Spleen (tissue), 11 donors: ENCODE results near the gene SERPINA9. TPM values are rescaled to one million over a fixed set of nuclear protein-coding genes. Genes with fewer than 3 reads are reported as not detected.

ENCODE experiments used
- DNase-seq: peaks from one replicate; pipeline ENCODE4 v3.0.0-alpha.2; 2020
- H3K27ac ChIP-seq, 8 donors: fragments of 200-600 bp; sonication (generic) in 7 of 8; 1 replicate in 4 of 8; 2 replicates in 4 of 8; pipeline versions ENCODE4 v1.5.0 to v1.8.0; 2016 to 2021; ENCODE audit warnings: inconsistent platforms in 4 of 8, mild to moderate bottlenecking in 4 of 8, moderate library complexity in 1 of 8
- H3K27me3 ChIP-seq, 7 donors: fragments of 200-600 bp; sonication (generic) in 6 of 7; replicated peaks in 1 of 7; 1 replicate in 4 of 7; 2 replicates in 3 of 7; pipeline versions ENCODE4 v1.5.0 to v1.8.0; 2016 to 2021; ENCODE audit warnings: inconsistent platforms in 3 of 7, mild to moderate bottlenecking in 1 of 7
- H3K36me3 ChIP-seq, 6 donors: fragments of 200-600 bp; sonication (generic) in 5 of 6; 1 replicate in 4 of 6; 2 replicates in 2 of 6; pipeline versions ENCODE4 v1.5.0 to v1.8.0; 2016 to 2021; ENCODE audit warnings: inconsistent platforms in 2 of 6
- H3K4me1 ChIP-seq, 6 donors: fragments of 200-600 bp; sonication (generic) in 5 of 6; 1 replicate in 3 of 6; 2 replicates in 3 of 6; pipeline versions ENCODE4 v1.5.0 to v1.8.0; 2016 to 2021; ENCODE audit warnings: inconsistent platforms in 3 of 6
- H3K4me3 ChIP-seq, 8 donors: fragments of 200-600 bp; sonication (generic) in 7 of 8; 1 replicate in 4 of 8; 2 replicates in 4 of 8; pipeline versions ENCODE4 v1.5.0 to v1.8.0; 2016 to 2021; ENCODE audit warnings: inconsistent platforms in 4 of 8, mild to moderate bottlenecking in 4 of 8, moderate library complexity in 2 of 8
- H3K9me3 ChIP-seq, 8 donors: fragments of 200-600 bp; sonication (generic) in 7 of 8; 1 replicate in 4 of 8; 2 replicates in 4 of 8; pipeline versions ENCODE4 v1.5.0 to v1.8.0; 2016 to 2021; ENCODE audit warnings: inconsistent platforms in 4 of 8
- POLR2A ChIP-seq, 3 donors: fragments of 450-650 bp; IDR thresholded peaks; one replicate each; pipeline ENCODE4 v1.5.1; 2017; ENCODE audit warnings: antibody characterized with exemption in 3 of 3, mild to moderate bottlenecking in 1 of 3
- POLR2AphosphoS5 ChIP-seq, 3 donors: sonication (generic); formaldehyde crosslinking; IDR thresholded peaks; one replicate each; pipeline ENCODE4 v1.5.1; 2017; ENCODE audit warnings: antibody characterized with exemption in 3 of 3
- WGBS, 5 donors: extraction: QIAGEN DNeasy Blood & Tissue Kit in 3 of 5; methylation state at CpG; one replicate each; pipeline versions ENCODE4 v1.1.5 to v1.1.7; 2013 to 2018; 5-methylcytosine and 5-hydroxymethylcytosine counted together
- intact Hi-C: fragments of 100-400 bp; cut with DNase I; formaldehyde crosslinking; loops from one replicate; pipeline ENCODE4 v1.15.0; 2023; ENCODE audit warnings: low total_unique reads
- polyA plus RNA-seq, 3 donors: library from polyadenylated mRNA; stranded (reverse); fragments of 200-250 nt; gene quantifications; one replicate each; pipeline ENCODE4 v1.2.1, GENCODE V29; 2013
- total RNA-seq, 7 donors: library from RNA; depleted of rRNA in 3 of 7; stranded (reverse); fragments of >200 nt in 3 of 7; fragmentation: NEBNext Ultra II Directional in 4 of 7; extraction: Animal tissue kit (Norgen Biotek cat#: 25700) in 4 of 7; gene quantifications; one replicate each; pipeline versions ENCODE4 v1.1.0 to v1.2.1, GENCODE V29; 2016 to 2021
- TF ChIP-seq, protein P1 (sequence below), 11 experiments: fragments of 200-600 bp in 7 of 11; fragments of 450-650 bp in 4 of 11; sonication (generic) in 4 of 11; IDR thresholded peaks in 8 of 11; conservative IDR thresholded peaks in 3 of 11; 1 replicate in 7 of 11; 2 replicates in 4 of 11; pipeline versions ENCODE4 v1.4.0 to v1.8.0; 2016 to 2021; ENCODE audit warnings: antibody characterized with exemption in 11 of 11, inconsistent platforms in 4 of 11, mild to moderate bottlenecking in 1 of 11
- donor health status: healthy with polysubstance abuse.
- donor health status: DM: no; HTN: no; CAD: no; lungs with moderate emphysema.
- donor health status: DM: no; HTN: no; CAD: no.
- donor health status: Bipolar disorder and iron deficiency.
- donor health status: healthy.
- donor health status: DM: no; HTN: no; CAD: no.
- donor health status: DM: yes; HTN: yes; CAD: no.

SERPINA9 gene
- total and polyA plus RNA-seq, 10 donors: 0.10 to 8.9 (median 0.65) TPM; not detected in 7

DNA sequence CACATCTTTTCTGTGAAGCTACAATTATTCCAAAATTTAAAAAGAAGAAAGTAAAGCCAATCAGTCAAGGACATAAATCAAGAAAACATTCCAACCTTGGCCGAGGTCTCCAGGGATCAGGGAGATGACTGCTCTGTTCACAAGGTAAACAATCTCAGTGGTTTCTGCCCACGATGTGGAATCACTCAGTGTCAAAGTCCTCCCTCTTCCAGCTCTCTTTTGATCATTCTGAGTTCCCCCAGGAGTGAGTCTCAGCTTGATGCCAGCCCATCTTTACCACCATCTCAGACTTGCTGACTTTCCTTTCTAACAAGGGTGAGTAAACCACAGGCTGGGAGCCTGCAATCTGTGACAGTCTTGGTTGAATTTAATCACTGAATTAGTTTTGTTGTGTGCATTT is 4.8 kb upstream of the SERPINA9 start:
- no peak for DNase-seq

DNA sequence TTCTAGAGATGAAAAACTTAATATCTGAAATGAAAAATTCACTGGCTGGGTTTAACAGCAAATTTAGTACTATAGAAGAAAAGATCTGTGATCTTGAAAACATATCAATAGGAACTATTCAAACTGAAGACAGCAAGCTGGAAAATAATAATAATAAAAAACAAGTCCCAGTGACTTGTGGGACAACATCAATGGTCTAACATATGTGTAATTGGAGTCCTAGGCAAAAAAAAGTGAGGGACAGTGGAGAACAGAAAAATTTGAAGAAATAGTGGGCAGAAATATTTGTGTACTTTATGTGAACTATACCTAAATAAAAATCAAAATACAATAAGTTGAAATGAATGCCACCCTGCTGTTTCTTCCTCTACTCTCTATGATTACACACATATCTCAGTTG is 2.4 kb upstream of the SERPINA9 start:
- no peak for DNase-seq
- no peak for TF ChIP-seq POLR2AphosphoS5 (IDR thresholded peaks at IDR 0.05)
- no peak for TF ChIP-seq POLR2A (IDR thresholded peaks at IDR 0.05)
- TF ChIP-seq, protein P1, sequence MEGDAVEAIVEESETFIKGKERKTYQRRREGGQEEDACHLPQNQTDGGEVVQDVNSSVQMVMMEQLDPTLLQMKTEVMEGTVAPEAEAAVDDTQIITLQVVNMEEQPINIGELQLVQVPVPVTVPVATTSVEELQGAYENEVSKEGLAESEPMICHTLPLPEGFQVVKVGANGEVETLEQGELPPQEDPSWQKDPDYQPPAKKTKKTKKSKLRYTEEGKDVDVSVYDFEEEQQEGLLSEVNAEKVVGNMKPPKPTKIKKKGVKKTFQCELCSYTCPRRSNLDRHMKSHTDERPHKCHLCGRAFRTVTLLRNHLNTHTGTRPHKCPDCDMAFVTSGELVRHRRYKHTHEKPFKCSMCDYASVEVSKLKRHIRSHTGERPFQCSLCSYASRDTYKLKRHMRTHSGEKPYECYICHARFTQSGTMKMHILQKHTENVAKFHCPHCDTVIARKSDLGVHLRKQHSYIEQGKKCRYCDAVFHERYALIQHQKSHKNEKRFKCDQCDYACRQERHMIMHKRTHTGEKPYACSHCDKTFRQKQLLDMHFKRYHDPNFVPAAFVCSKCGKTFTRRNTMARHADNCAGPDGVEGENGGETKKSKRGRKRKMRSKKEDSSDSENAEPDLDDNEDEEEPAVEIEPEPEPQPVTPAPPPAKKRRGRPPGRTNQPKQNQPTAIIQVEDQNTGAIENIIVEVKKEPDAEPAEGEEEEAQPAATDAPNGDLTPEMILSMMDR (IDR thresholded peaks at IDR 0.05 in 8 of 11, conservative IDR thresholded peaks at IDR 0.05 in 3 of 11): no peak
- no peaks in the 10 kb centered on the region for H3K27me3 ChIP-seq
- intact Hi-C loops: no loop called here
- H3K9me3 ChIP-seq: peaks cover 0 to 42% (median 19%) of the 10 kb centered on the region in 8 donors
- no peaks in the 10 kb centered on the region for H3K4me1 ChIP-seq
- H3K27ac ChIP-seq: no peak overlapping the region
- H3K36me3 ChIP-seq: no peaks in the 10 kb centered on the region
- no peak overlapping the region for H3K4me3 ChIP-seq

More for the DNA sequence above, 4.8 kb upstream of the SERPINA9 start:
- Histone ChIP-seq H3K4me3 (no peak overlapping the region), H3K27me3 (peaks cover 0 to 17% (median 0%) of the 10 kb centered on the region in 7 donors), H3K9me3 (peaks cover 0 to 42% (median 19%) of the 10 kb centered on the region in 8 donors), H3K36me3 (no peaks in the 10 kb centered on the region), H3K27ac (no peak overlapping the region), H3K4me1 (peaks cover 0 to 2% (median 0%) of the 10 kb centered on the region in 6 donors)
- TF ChIP-seq POLR2AphosphoS5 (IDR thresholded peaks at IDR 0.05) (no peak), POLR2A (IDR thresholded peaks at IDR 0.05) (no peak)
- TF ChIP-seq, protein P1 (IDR thresholded peaks at IDR 0.05 in 8 of 11, conservative IDR thresholded peaks at IDR 0.05 in 3 of 11): no peak
- WGBS, 5 donors: 20 to 50% (median 36%) methylated on average over 2 of the region's 2 CpGs
- intact Hi-C loops: no loop called here

DNA sequence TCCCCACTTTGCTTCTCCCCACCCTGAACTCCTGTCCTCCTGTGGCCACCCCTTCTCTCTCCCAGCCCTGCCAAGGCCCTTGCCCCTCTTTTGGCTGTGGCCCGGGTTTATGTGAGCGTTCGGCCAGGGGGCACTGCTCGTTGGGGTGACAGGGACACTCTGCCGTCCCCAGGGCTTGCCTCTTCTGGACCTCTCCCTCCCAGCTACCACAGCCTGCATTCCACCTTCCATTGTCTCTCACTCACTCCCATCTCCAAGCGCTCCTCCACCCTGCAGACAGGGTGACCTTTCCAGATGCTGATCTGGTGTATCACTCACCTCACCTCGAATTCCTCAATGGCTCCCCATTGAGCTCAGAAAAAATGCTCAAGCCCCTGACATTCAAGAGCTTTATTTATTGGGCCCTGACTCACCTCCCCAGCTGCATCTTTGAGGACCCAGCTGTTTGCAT is 1.4 kb downstream of the SERPINA9 start:
- Histone ChIP-seq H3K9me3 (peaks cover 0 to 34% (median 18%) of the 10 kb centered on the region in 8 donors), H3K36me3 (no peaks in the 10 kb centered on the region), H3K4me3 (no peak overlapping the region), H3K27ac (no peak overlapping the region), H3K4me1 (no peaks in the 10 kb centered on the region), H3K27me3 (peaks cover 0 to 8% (median 0%) of the 10 kb centered on the region in 7 donors)
- no peak for DNase-seq
- 71 to 83% (median 79%) methylated on average over 7 of the region's 7 CpGs for WGBS, 5 donors
- intact Hi-C loops: no loop called here
- TF ChIP-seq POLR2A (IDR thresholded peaks at IDR 0.05): no peak
- TF ChIP-seq POLR2AphosphoS5 (IDR thresholded peaks at IDR 0.05): no peak
- TF ChIP-seq, protein P1 (IDR thresholded peaks at IDR 0.05 in 8 of 11, conservative IDR thresholded peaks at IDR 0.05 in 3 of 11): no peak

DNA sequence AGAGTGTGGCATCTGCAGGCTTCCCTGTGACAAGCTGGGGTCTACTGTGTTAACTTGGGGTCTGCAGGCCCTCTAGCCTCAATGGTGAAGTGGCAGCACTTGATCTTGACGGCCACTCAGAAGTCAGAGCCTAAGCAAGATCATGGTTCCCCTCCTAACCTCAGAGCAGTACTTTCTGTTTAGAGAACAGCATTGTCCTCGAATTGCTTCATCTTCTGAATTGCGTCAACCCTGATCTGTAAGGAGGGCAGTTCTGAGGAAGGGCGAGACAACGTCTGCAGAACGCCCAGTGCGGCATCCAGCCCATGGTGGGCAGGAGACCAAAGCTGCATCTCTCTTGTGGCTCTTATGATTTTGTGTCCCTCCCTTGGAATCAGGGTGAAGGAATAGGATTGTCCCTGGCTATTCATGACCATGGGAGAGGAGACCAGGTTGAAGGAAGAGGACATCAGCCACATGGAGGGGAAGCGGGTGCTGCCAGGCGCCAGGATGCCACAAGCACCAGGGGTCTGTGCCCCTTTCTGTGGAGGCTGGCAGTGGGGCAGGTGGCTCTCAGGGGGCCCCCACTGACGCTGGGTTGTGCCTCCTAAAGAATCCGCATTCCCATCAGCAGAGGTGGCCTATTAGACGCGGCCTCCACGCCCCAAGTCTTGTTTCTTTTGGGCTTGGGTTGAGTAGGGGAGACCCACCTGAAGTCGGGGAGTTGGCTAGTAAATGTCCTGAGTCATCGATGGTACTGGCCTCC is 2.2 kb downstream of the SERPINA9 start:
- H3K36me3 ChIP-seq: no peaks in the 10 kb centered on the region
- 66 to 84% (median 73%) methylated on average over 12 to 16 of the region's 16 CpGs for WGBS, 5 donors
- H3K4me1 ChIP-seq: no peaks in the 10 kb centered on the region
- H3K27me3 ChIP-seq: peaks cover 0 to 8% (median 0%) of the 10 kb centered on the region in 7 donors
- no peak for DNase-seq
- TF ChIP-seq POLR2A (IDR thresholded peaks at IDR 0.05) (no peak), POLR2AphosphoS5 (IDR thresholded peaks at IDR 0.05) (no peak)
- TF ChIP-seq, protein P1 (IDR thresholded peaks at IDR 0.05 in 8 of 11, conservative IDR thresholded peaks at IDR 0.05 in 3 of 11): no peak
- no peak overlapping the region for H3K27ac ChIP-seq
- peaks cover 0 to 26% (median 11%) of the 10 kb centered on the region in 8 donors for H3K9me3 ChIP-seq
- intact Hi-C loops: no loop called here
- no peak overlapping the region for H3K4me3 ChIP-seq
